Measurements from ENCODE around the gene ATP8B4.

DNA sequence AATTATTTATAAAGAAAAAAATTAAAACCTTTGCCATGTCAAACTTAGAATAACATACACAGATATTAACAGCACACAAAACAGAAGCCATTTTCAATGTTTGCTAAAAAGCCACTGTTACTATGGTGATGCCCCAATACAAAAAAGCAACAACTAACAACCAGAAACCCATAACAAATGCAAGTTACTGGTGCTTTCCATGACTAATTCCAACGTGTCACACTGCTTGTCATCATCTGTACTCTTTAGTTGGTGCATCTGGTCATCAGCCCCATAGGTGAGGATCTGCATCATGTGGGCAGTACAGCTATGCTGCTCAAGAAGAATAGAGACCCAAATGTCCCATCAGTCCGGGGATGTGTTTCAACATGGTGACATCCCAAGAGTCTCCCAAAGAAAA lies 52.8 kb downstream of the ATP8B4 start:
- TF ChIP-seq, protein P1, sequence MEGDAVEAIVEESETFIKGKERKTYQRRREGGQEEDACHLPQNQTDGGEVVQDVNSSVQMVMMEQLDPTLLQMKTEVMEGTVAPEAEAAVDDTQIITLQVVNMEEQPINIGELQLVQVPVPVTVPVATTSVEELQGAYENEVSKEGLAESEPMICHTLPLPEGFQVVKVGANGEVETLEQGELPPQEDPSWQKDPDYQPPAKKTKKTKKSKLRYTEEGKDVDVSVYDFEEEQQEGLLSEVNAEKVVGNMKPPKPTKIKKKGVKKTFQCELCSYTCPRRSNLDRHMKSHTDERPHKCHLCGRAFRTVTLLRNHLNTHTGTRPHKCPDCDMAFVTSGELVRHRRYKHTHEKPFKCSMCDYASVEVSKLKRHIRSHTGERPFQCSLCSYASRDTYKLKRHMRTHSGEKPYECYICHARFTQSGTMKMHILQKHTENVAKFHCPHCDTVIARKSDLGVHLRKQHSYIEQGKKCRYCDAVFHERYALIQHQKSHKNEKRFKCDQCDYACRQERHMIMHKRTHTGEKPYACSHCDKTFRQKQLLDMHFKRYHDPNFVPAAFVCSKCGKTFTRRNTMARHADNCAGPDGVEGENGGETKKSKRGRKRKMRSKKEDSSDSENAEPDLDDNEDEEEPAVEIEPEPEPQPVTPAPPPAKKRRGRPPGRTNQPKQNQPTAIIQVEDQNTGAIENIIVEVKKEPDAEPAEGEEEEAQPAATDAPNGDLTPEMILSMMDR (IDR thresholded peaks at IDR 0.05) = no peak
- no peak for TF ChIP-seq POLR2A (IDR thresholded peaks at IDR 0.05)
